Caki2 (cell line): ENCODE data around the gene TMX2. TPM values are rescaled to one million over a fixed set of nuclear protein-coding genes. Genes with fewer than 3 reads are reported as not detected.
A peak's percentile ranks its signal among the peaks of the same experiment; 100 is the strongest.
"Not testable (repeated sequence)": the region's sequence is repeated elsewhere in the genome, so short reads cannot be mapped to it uniquely, and the experiment has no call there.

Source experiments
- DNase-seq: peaks from one replicate; pipeline ENCODE4 v3.0.0-alpha.2; 2015; ENCODE audit warnings: low read depth
- in situ Hi-C: cut with HindIII; loops from 2 replicates; pipeline ENCODE4 v1.10.0; 2016; ENCODE audit warnings: low sequenced_read_pairs, low pct_unique_long_range_greater_than_20kb, mixed read lengths
- total RNA-seq: library from RNA; depleted of rRNA; stranded (reverse); fragments of >200 nt; shearing (Covaris generic); gene quantifications from 2 replicates; pipeline ENCODE4 v1.2.3, GENCODE V29; 2014; ENCODE audit warnings: low replicate concordance

TMX2 gene
- total RNA-seq, 1 experiment from 2014 or later = 92.7 TPM

- in situ Hi-C loops = no loop called here
- no peak for DNase-seq
These were observed 2.5 kb upstream of the TMX2 start for GRCh38 chr11:57709802-57710367.

GRCh38 chr11:57711414-57712255 lies 758 bp upstream of the TMX2 start, which contains the start of gene MED19:
Gene MED19, minus strand, starts transcription at chr11:57712215. Its CDS starts 36 bp downstream, at chr11:57712179.
- in situ Hi-C loops = no loop called here
- no peak for DNase-seq

GRCh38 chr11:57713835-57714234 lies 1.4 kb downstream of the TMX2 start:
- no peak for DNase-seq
- in situ Hi-C loops = no loop called here

- in situ Hi-C loops, DNase-seq: not testable (repeated sequence)
These were observed 4.3 kb downstream of the TMX2 start for GRCh38 chr11:57716726-57717125.

- DNase-seq = no peak
- in situ Hi-C loops = no loop called here
These were observed 14.8 kb downstream of the TMX2 start for GRCh38 chr11:57727185-57727584.

- DNase-seq = no peak
- in situ Hi-C loops = no loop called here
These were observed 16.4 kb downstream of the TMX2 start for GRCh38 chr11:57728829-57729228.

GRCh38 chr11:57729479-57729878 lies 17.1 kb downstream of the TMX2 start:
- DNase-seq = no peak
- in situ Hi-C loops = no loop called here

- in situ Hi-C loops = no loop called here
- no peak for DNase-seq
These were observed 20.3 kb downstream of the TMX2 start for GRCh38 chr11:57732661-57733060.

- in situ Hi-C loops = no loop called here
- peak; percentile 19 for DNase-seq
These were observed 23.4 kb downstream of the TMX2 start for GRCh38 chr11:57735619-57736298.

- in situ Hi-C loops = no loop called here
- peak; percentile 93 for DNase-seq
These were observed 29.0 kb downstream of the TMX2 start, which contains the start of gene SELENOH for GRCh38 chr11:57741132-57742086. Gene SELENOH, plus strand, starts transcription at chr11:57741491. Its CDS starts 105 bp downstream, at chr11:57741596.

GRCh38 chr11:57742087-57742452 lies 29.7 kb downstream of the TMX2 start:
- in situ Hi-C loops = no loop called here
- DNase-seq = no peak

GRCh38 chr11:57744357-57744756 lies 32.0 kb downstream of the TMX2 start:
- DNase-seq = no peak
- in situ Hi-C loops = no loop called here

GRCh38 chr11:57745206-57745605 lies 32.8 kb downstream of the TMX2 start:
- in situ Hi-C loops = no loop called here
- DNase-seq = no peak

GRCh38 chr11:57746920-57747319 lies 34.5 kb downstream of the TMX2 start:
- DNase-seq = no peak
- in situ Hi-C loops = no loop called here

- DNase-seq = no peak
- in situ Hi-C loops = no loop called here
These were observed 38.8 kb downstream of the TMX2 start for GRCh38 chr11:57751176-57751575.

GRCh38 chr11:57751676-57752253 lies 39.4 kb downstream of the TMX2 start, which contains the start of gene BTBD18:
Gene BTBD18, minus strand, starts transcription at chr11:57751819. Its CDS starts 631 bp downstream, at chr11:57751188.
- DNase-seq = peak; percentile 27
- in situ Hi-C loops = no loop called here

GRCh38 chr11:57752954-57753353 lies 40.6 kb downstream of the TMX2 start:
- no peak for DNase-seq

GRCh38 chr11:57758174-57758573 lies 45.8 kb downstream of the TMX2 start:
- DNase-seq = no peak
- in situ Hi-C loops = no loop called here

More at GRCh38 chr11:57752954-57753353, 40.6 kb downstream of the TMX2 start:
- in situ Hi-C loops = no loop called here
